Spleen (tissue), 7 donors: ENCODE results near the gene PACS2.

Experiments
- CTCF ChIP-seq, 11 experiments: fragments of 200-600 bp in 7 of 11; fragments of 450-650 bp in 4 of 11; sonication (generic) in 4 of 11; IDR thresholded peaks in 8 of 11; conservative IDR thresholded peaks in 3 of 11; 1 replicate in 7 of 11; 2 replicates in 4 of 11; pipeline versions ENCODE4 v1.4.0 to v1.8.0; 2016 to 2021; ENCODE audit warnings: antibody characterized with exemption in 11 of 11, inconsistent platforms in 4 of 11, mild to moderate bottlenecking in 1 of 11
- POLR2A ChIP-seq, 3 donors: fragments of 450-650 bp; IDR thresholded peaks; one replicate each; pipeline ENCODE4 v1.5.1; 2017; ENCODE audit warnings: antibody characterized with exemption in 3 of 3, mild to moderate bottlenecking in 1 of 3
- donor health status: DM: no; HTN: no; CAD: no; lungs with moderate emphysema.
- donor health status: DM: no; HTN: no; CAD: no.
- donor health status: DM: no; HTN: no; CAD: no.

GRCh38 chr14:105333020-105333490, 18.5 kb downstream of the PACS2 start:
- TF ChIP-seq POLR2A (IDR thresholded peaks at IDR 0.05) (no peak), CTCF (IDR thresholded peaks at IDR 0.05 in 8 of 11, conservative IDR thresholded peaks at IDR 0.05 in 3 of 11) (no peak)
